ENCODE measurements around the gene OPTN.

OPTN gene

GRCh38 chr10:13110908-13111307 lies 10.9 kb downstream of the OPTN start:
- no peaks in the 10 kb centered on the region for H3K4me1 ChIP-seq (ENCODE audit: control insufficient read depth, insufficient read depth, low read length)
- no peak overlapping the region for H3K9ac ChIP-seq (ENCODE audit: low read depth, low read length)
- peaks cover 3% of the 10 kb centered on the region for H3K36me3 ChIP-seq (ENCODE audit: control insufficient read depth, insufficient read depth, low read length)
- H3K27me3 ChIP-seq (ENCODE audit: control insufficient read depth, insufficient read depth, low read length): no peaks in the 10 kb centered on the region
- no peak overlapping the region for H3K4me3 ChIP-seq (ENCODE audit: low read depth, low read length)
- H3K9me3 ChIP-seq (ENCODE audit: control insufficient read depth, insufficient read depth, low read length): no peaks in the 10 kb centered on the region

GRCh38 chr10:13113544-13113943 lies 13.6 kb downstream of the OPTN start:
- Histone ChIP-seq H3K4me3 (ENCODE audit: low read depth, low read length) (no peak overlapping the region), H3K36me3 (ENCODE audit: control insufficient read depth, insufficient read depth, low read length) (peaks cover 3% of the 10 kb centered on the region), H3K4me1 (ENCODE audit: control insufficient read depth, insufficient read depth, low read length) (no peaks in the 10 kb centered on the region), H3K9me3 (ENCODE audit: control insufficient read depth, insufficient read depth, low read length) (no peaks in the 10 kb centered on the region), H3K9ac (ENCODE audit: low read depth, low read length) (no peak overlapping the region), H3K27me3 (ENCODE audit: control insufficient read depth, insufficient read depth, low read length) (no peaks in the 10 kb centered on the region)

GRCh38 chr10:13115832-13116803 lies 16.2 kb downstream of the OPTN start:
- H3K9me3 ChIP-seq (ENCODE audit: control insufficient read depth, insufficient read depth, low read length): no peaks in the 10 kb centered on the region
- H3K4me1 ChIP-seq (ENCODE audit: control insufficient read depth, insufficient read depth, low read length): no peaks in the 10 kb centered on the region
- no peak overlapping the region for H3K9ac ChIP-seq (ENCODE audit: low read depth, low read length)
- no peaks in the 10 kb centered on the region for H3K27me3 ChIP-seq (ENCODE audit: control insufficient read depth, insufficient read depth, low read length)
- no peak overlapping the region for H3K4me3 ChIP-seq (ENCODE audit: low read depth, low read length)
- H3K36me3 ChIP-seq (ENCODE audit: control insufficient read depth, insufficient read depth, low read length): peaks cover 3% of the 10 kb centered on the region

GRCh38 chr10:13117841-13118783 lies 18.1 kb downstream of the OPTN start:
- no peaks in the 10 kb centered on the region for H3K4me1 ChIP-seq (ENCODE audit: control insufficient read depth, insufficient read depth, low read length)
- no peaks in the 10 kb centered on the region for H3K9me3 ChIP-seq (ENCODE audit: control insufficient read depth, insufficient read depth, low read length)
- H3K4me3 ChIP-seq (ENCODE audit: low read depth, low read length): no peak overlapping the region
- H3K9ac ChIP-seq (ENCODE audit: low read depth, low read length): no peak overlapping the region
- peaks cover 7% of the 10 kb centered on the region for H3K36me3 ChIP-seq (ENCODE audit: control insufficient read depth, insufficient read depth, low read length)
- no peaks in the 10 kb centered on the region for H3K27me3 ChIP-seq (ENCODE audit: control insufficient read depth, insufficient read depth, low read length)

- Histone ChIP-seq H3K4me1 (ENCODE audit: control insufficient read depth, insufficient read depth, low read length) (no peaks in the 10 kb centered on the region), H3K27me3 (ENCODE audit: control insufficient read depth, insufficient read depth, low read length) (no peaks in the 10 kb centered on the region), H3K9me3 (ENCODE audit: control insufficient read depth, insufficient read depth, low read length) (no peaks in the 10 kb centered on the region), H3K9ac (ENCODE audit: low read depth, low read length) (no peak overlapping the region), H3K4me3 (ENCODE audit: low read depth, low read length) (no peak overlapping the region), H3K36me3 (ENCODE audit: control insufficient read depth, insufficient read depth, low read length) (peaks cover 3% of the 10 kb centered on the region)
Measured at GRCh38 chr10:13118784-13119410, 18.9 kb downstream of the OPTN start.

- Histone ChIP-seq H3K4me3 (ENCODE audit: low read depth, low read length) (no peak overlapping the region), H3K4me1 (ENCODE audit: control insufficient read depth, insufficient read depth, low read length) (no peaks in the 10 kb centered on the region), H3K27me3 (ENCODE audit: control insufficient read depth, insufficient read depth, low read length) (no peaks in the 10 kb centered on the region), H3K36me3 (ENCODE audit: control insufficient read depth, insufficient read depth, low read length) (peaks cover 3% of the 10 kb centered on the region), H3K9me3 (ENCODE audit: control insufficient read depth, insufficient read depth, low read length) (no peaks in the 10 kb centered on the region), H3K9ac (ENCODE audit: low read depth, low read length) (no peak overlapping the region)
Measured at GRCh38 chr10:13120786-13121499, 21.0 kb downstream of the OPTN start.

- Histone ChIP-seq H3K9me3 (ENCODE audit: control insufficient read depth, insufficient read depth, low read length) (no peaks in the 10 kb centered on the region), H3K9ac (ENCODE audit: low read depth, low read length) (no peak overlapping the region), H3K4me1 (ENCODE audit: control insufficient read depth, insufficient read depth, low read length) (no peaks in the 10 kb centered on the region), H3K27me3 (ENCODE audit: control insufficient read depth, insufficient read depth, low read length) (no peaks in the 10 kb centered on the region), H3K36me3 (ENCODE audit: control insufficient read depth, insufficient read depth, low read length) (peaks cover 3% of the 10 kb centered on the region), H3K4me3 (ENCODE audit: low read depth, low read length) (no peak overlapping the region)
Measured at GRCh38 chr10:13121500-13121854, 21.5 kb downstream of the OPTN start.

- H3K36me3 ChIP-seq (ENCODE audit: control insufficient read depth, insufficient read depth, low read length): no peaks in the 10 kb centered on the region
- peaks cover 4% of the 10 kb centered on the region for H3K4me1 ChIP-seq (ENCODE audit: control insufficient read depth, insufficient read depth, low read length)
- no peak overlapping the region for H3K9ac ChIP-seq (ENCODE audit: low read depth, low read length)
- no peaks in the 10 kb centered on the region for H3K9me3 ChIP-seq (ENCODE audit: control insufficient read depth, insufficient read depth, low read length)
- no peaks in the 10 kb centered on the region for H3K27me3 ChIP-seq (ENCODE audit: control insufficient read depth, insufficient read depth, low read length)
- no peak overlapping the region for H3K4me3 ChIP-seq (ENCODE audit: low read depth, low read length)
Measured at GRCh38 chr10:13136651-13137050, 36.7 kb downstream of the OPTN start.

- no peaks in the 10 kb centered on the region for H3K27me3 ChIP-seq (ENCODE audit: control insufficient read depth, insufficient read depth, low read length)
- H3K4me3 ChIP-seq (ENCODE audit: low read depth, low read length): no peak overlapping the region
- H3K9me3 ChIP-seq (ENCODE audit: control insufficient read depth, insufficient read depth, low read length): no peaks in the 10 kb centered on the region
- no peak overlapping the region for H3K9ac ChIP-seq (ENCODE audit: low read depth, low read length)
- H3K4me1 ChIP-seq (ENCODE audit: control insufficient read depth, insufficient read depth, low read length): peaks cover 4% of the 10 kb centered on the region
- H3K36me3 ChIP-seq (ENCODE audit: control insufficient read depth, insufficient read depth, low read length): no peaks in the 10 kb centered on the region
Measured at GRCh38 chr10:13139150-13139549, 39.2 kb downstream of the OPTN start.

- H3K36me3 ChIP-seq (ENCODE audit: control insufficient read depth, insufficient read depth, low read length): no peaks in the 10 kb centered on the region
- H3K9me3 ChIP-seq (ENCODE audit: control insufficient read depth, insufficient read depth, low read length): no peaks in the 10 kb centered on the region
- no peaks in the 10 kb centered on the region for H3K27me3 ChIP-seq (ENCODE audit: control insufficient read depth, insufficient read depth, low read length)
- no peak overlapping the region for H3K4me3 ChIP-seq (ENCODE audit: low read depth, low read length)
- no peak overlapping the region for H3K9ac ChIP-seq (ENCODE audit: low read depth, low read length)
- H3K4me1 ChIP-seq (ENCODE audit: control insufficient read depth, insufficient read depth, low read length): peaks cover 4% of the 10 kb centered on the region
Measured at GRCh38 chr10:13139676-13140075, 39.7 kb downstream of the OPTN start.

- no peaks in the 10 kb centered on the region for H3K9me3 ChIP-seq (ENCODE audit: control insufficient read depth, insufficient read depth, low read length)
- H3K9ac ChIP-seq (ENCODE audit: low read depth, low read length): no peak overlapping the region
- no peaks in the 10 kb centered on the region for H3K36me3 ChIP-seq (ENCODE audit: control insufficient read depth, insufficient read depth, low read length)
- H3K27me3 ChIP-seq (ENCODE audit: control insufficient read depth, insufficient read depth, low read length): no peaks in the 10 kb centered on the region
- no peak overlapping the region for H3K4me3 ChIP-seq (ENCODE audit: low read depth, low read length)
- H3K4me1 ChIP-seq (ENCODE audit: control insufficient read depth, insufficient read depth, low read length): peaks cover 4% of the 10 kb centered on the region
Measured at GRCh38 chr10:13140627-13141190, 40.7 kb downstream of the OPTN start.

Data from iPS-15b (cell line).